Endothelial cell of umbilical vein (primary cell): ENCODE results near the gene PCGF1. TPM values are rescaled to one million over a fixed set of nuclear protein-coding genes. Genes with fewer than 3 reads are reported as not detected.

Experiments
- BruUV-seq: library from RNA; stranded (reverse); fragments of 400-500 nt; replicated peaks from 2 replicates; lab custom pipeline; 2021; lab: Mats Ljungman, UMichigan
- CTCF ChIA-PET: fragments of 300-600, 350-600 bp; sonication (Branson Sonifier 250); formaldehyde crosslinking; loops from one replicate; lab custom pipeline; 2021; ENCODE audit warnings: antibody characterized with exemption, inconsistent platforms; lab: Charles Lee
- POLR2A ChIA-PET: fragments of 300-600, 350-600 bp; sonication (Branson Sonifier 250); formaldehyde crosslinking; loops from one replicate; lab custom pipeline; 2021; ENCODE audit warnings: antibody characterized with exemption, inconsistent platforms; lab: Charles Lee
- DNase-seq: peaks from one replicate; pipeline ENCODE4 v3.0.0-alpha.2; 2011; ENCODE audit warnings: low read depth, low spot score
- FAIRE-seq: peaks from 2 replicates; lab custom pipeline; 2011; peaks lifted over from hg19 to GRCh38; lab: Jason Lieb, UNC
- H2AFZ ChIP-seq: 2 replicates; pipeline ENCODE4 v1.6.0; 2012; ENCODE audit warnings: low read depth, low read length, control low read depth, inconsistent platforms
- H3K27ac ChIP-seq: 2 replicates; pipeline ENCODE4 v1.5.1; 2011; ENCODE audit warnings: low read depth, mild to moderate bottlenecking, control low read depth, low read length, moderate library complexity; ENCODE audit not compliant: insufficient read depth
- H3K27me3 ChIP-seq, 2 experiments: 2 replicates each; pipeline versions ENCODE4 v1.6.0 to v1.6.1; 2011; ENCODE audit warnings: low read length in 2 of 2, mixed read lengths in 1 of 2; ENCODE audit not compliant: control insufficient read depth in 2 of 2, insufficient read depth in 2 of 2
- H3K36me3 ChIP-seq, 2 experiments: 2 replicates in 1 of 2; 3 replicates in 1 of 2; pipeline ENCODE4 v1.5.1; 2011; ENCODE audit warnings: low read length in 2 of 2, mild to moderate bottlenecking in 1 of 2, moderate library complexity in 1 of 2; ENCODE audit not compliant: control insufficient read depth in 2 of 2, insufficient read depth in 2 of 2; ENCODE audit errors: extremely low read depth in 1 of 2
- H3K4me1 ChIP-seq: 3 replicates; pipeline ENCODE4 v1.5.1; 2011; ENCODE audit warnings: mild to moderate bottlenecking, low read length; ENCODE audit not compliant: control insufficient read depth, insufficient read depth; ENCODE audit errors: extremely low read depth
- H3K4me2 ChIP-seq: 2 replicates; pipeline ENCODE4 v1.6.1; 2011; ENCODE audit warnings: low read length, control low read depth, mixed read lengths; ENCODE audit not compliant: insufficient read depth
- H3K4me3 ChIP-seq, 3 experiments: fragments of 200-600 bp in 1 of 3; sonication (generic), shearing (Covaris generic) in 1 of 3; replicated peaks in 1 of 3; 2 replicates each; pipeline ENCODE4 v1.5.1; 2011 to 2016; ENCODE audit warnings: control low read depth in 3 of 3, low read length in 3 of 3, mild to moderate bottlenecking in 2 of 3, inconsistent platforms in 1 of 3, low read depth in 1 of 3, moderate library complexity in 1 of 3; ENCODE audit not compliant: insufficient read depth in 1 of 3
- H3K79me2 ChIP-seq: 2 replicates; pipeline ENCODE4 v1.6.0; 2012; ENCODE audit warnings: low read length, inconsistent platforms; ENCODE audit not compliant: control insufficient read depth, insufficient read depth
- H3K9ac ChIP-seq: replicated peaks from 2 replicates; pipeline ENCODE3; 2011; ENCODE audit warnings: low read length, control low read depth; ENCODE audit not compliant: insufficient read depth; ENCODE audit errors: extremely low read depth
- H3K9me1 ChIP-seq: replicated peaks from 3 replicates; pipeline ENCODE4 v1.6.0; 2011; ENCODE audit warnings: mild to moderate bottlenecking, low read length; ENCODE audit not compliant: control insufficient read depth, insufficient read depth; ENCODE audit errors: extremely low read depth
- H3K9me3 ChIP-seq: replicated peaks from 2 replicates; pipeline ENCODE4 v1.5.1; 2012; ENCODE audit warnings: low read length, inconsistent platforms; ENCODE audit not compliant: control insufficient read depth, insufficient read depth
- H4K20me1 ChIP-seq: replicated peaks from 2 replicates; pipeline ENCODE3; 2011; ENCODE audit warnings: mild to moderate bottlenecking, low read length; ENCODE audit not compliant: control insufficient read depth, insufficient read depth; ENCODE audit errors: extremely low read depth
- CTCF ChIP-seq, 2 donors: IDR thresholded peaks; 1 replicate in 1 of 2; 2 replicates in 1 of 2; pipeline ENCODE4 v1.5.1; 2011; ENCODE audit warnings: low read length in 2 of 2, mild to moderate bottlenecking in 2 of 2, moderate library complexity in 2 of 2, control low read depth in 1 of 2, inconsistent platforms in 1 of 2, low read depth in 1 of 2; ENCODE audit not compliant: insufficient read depth in 1 of 2; ENCODE audit errors: extremely low read depth in 1 of 2
- EZH2 ChIP-seq: IDR thresholded peaks from 2 replicates; pipeline ENCODE4 v1.6.1; 2012; ENCODE audit warnings: borderline replicate concordance, low read depth, mild to moderate bottlenecking, moderate library complexity, low read length, inconsistent platforms; ENCODE audit not compliant: severe bottlenecking
- FOS ChIP-seq: IDR thresholded peaks from 2 replicates; pipeline ENCODE4 v1.6.1; 2011; ENCODE audit warnings: mild to moderate bottlenecking, low read length, moderate library complexity, borderline replicate concordance; ENCODE audit not compliant: insufficient read depth
- GATA2 ChIP-seq: IDR thresholded peaks from 2 replicates; pipeline ENCODE4 v1.7.0; 2011; ENCODE audit warnings: low read depth, mild to moderate bottlenecking, moderate library complexity, mixed read lengths, low read length; ENCODE audit not compliant: insufficient read length, insufficient read depth
- JUN ChIP-seq: IDR thresholded peaks from 2 replicates; pipeline ENCODE4 v1.6.1; 2011; ENCODE audit warnings: borderline replicate concordance, low read depth; ENCODE audit not compliant: insufficient read length, insufficient read depth
- MYC ChIP-seq: IDR thresholded peaks from one replicate; pipeline ENCODE4 v1.6.1; 2011; ENCODE audit warnings: mild to moderate bottlenecking, low read depth, low read length
- POLR2A ChIP-seq: IDR thresholded peaks from 2 replicates; pipeline ENCODE4 v1.6.1; 2012; ENCODE audit warnings: low read depth, mild to moderate bottlenecking, control low read depth, low read length
- POLR2AphosphoS5 ChIP-seq: IDR thresholded peaks from 2 replicates; pipeline ENCODE4 v1.6.1; 2012; ENCODE audit warnings: low read depth, mild to moderate bottlenecking, control low read depth, low read length, moderate library complexity; ENCODE audit not compliant: insufficient read depth
- dilution Hi-C: fragments of 300-500 bp; cut with MboI; formaldehyde crosslinking; loops from one replicate; pipeline ENCODE4 v1.15.0; 2019; ENCODE audit warnings: low sequenced_read_pairs; ENCODE audit not compliant: extremely low pct_ligation_motif_present
- intact Hi-C: fragments of 100-400 bp; cut with micrococcal nuclease; formaldehyde crosslinking; loops from one replicate; pipeline ENCODE4 v1.10.0; 2022
- polyA plus RNA-seq, 4 experiments: library from polyadenylated mRNA; depleted of rRNA in 3 of 4; stranded (reverse) in 3 of 4; unstranded in 1 of 4; fragments of >200 nt; gene quantifications; 2 replicates each; pipeline versions ENCODE4 v1.2.1 to v1.2.3, GENCODE V29; 2011 to 2012; ENCODE audit warnings: missing spikeins in 1 of 4
- total RNA-seq: library from RNA; stranded (reverse); gene quantifications from 2 replicates; pipeline ENCODE4 v1.2.3, GENCODE V29; 2021
- TF ChIP-seq, protein P1 (sequence below): IDR thresholded peaks from 2 replicates; pipeline ENCODE4 v1.6.1; 2011; ENCODE audit not compliant: insufficient read depth, insufficient read length

Gene PCGF1
- total and polyA plus RNA-seq, 2 donors (not counting 3 experiments of a cell fraction or from before 2014, with no cell fraction given), result 17.4 to 19.2 TPM

DNA sequence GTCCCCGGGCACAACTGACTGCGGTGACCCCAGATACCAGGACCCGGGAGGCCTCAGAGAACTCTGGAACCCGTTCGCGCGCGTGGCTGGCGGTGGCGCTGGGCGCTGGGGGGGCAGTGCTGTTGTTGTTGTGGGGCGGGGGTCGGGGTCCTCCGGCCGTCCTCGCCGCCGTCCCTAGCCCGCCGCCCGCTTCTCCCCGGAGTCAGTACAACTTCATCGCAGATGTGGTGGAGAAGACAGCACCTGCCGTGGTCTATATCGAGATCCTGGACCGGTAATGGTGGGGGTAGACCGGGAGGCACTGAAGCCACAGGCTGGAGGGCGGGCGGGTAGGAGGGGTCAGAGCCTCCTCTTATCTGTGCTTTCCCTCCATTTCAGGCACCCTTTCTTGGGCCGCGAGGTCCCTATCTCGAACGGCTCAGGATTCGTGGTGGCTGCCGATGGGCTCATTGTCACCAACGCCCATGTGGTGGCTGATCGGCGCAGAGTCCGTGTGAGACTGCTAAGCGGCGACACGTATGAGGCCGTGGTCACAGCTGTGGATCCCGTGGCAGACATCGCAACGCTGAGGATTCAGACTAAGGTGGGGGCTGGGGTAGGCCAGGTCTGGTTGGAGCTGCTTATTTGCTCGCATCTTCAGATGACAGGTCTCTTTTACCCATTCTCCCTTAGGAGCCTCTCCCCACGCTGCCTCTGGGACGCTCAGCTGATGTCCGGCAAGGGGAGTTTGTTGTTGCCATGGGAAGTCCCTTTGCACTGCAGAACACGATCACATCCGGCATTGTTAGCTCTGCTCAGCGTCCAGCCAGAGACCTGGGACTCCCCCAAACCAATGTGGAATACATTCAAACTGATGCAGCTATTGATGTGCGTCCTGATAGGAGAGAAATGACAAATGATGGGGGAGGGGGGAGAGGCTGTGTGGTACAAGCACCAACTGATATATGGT is 23.0 kb upstream of the PCGF1 start:
- DNase-seq (peak; percentile 34), FAIRE-seq (peak; percentile 59)
- Histone ChIP-seq H3K27me3 (no peaks in the 10 kb centered on the region), H3K36me3 (peaks cover 6 to 26% of the 10 kb centered on the region in 2 experiments), H3K9me3 (no peaks in the 10 kb centered on the region), H3K4me1 (peaks cover 20% of the 10 kb centered on the region), H3K4me2 (peak overlapping the region; percentile 67), H3K27ac (peak overlapping the region; percentile 25), H3K4me3 (peak overlapping the region; percentile 77 to 90 (median 81)), H2AFZ (peak overlapping the region; percentile 37), H3K79me2 (peaks cover 19% of the 10 kb centered on the region), H3K9ac (peak overlapping the region; percentile 78), H4K20me1 (no peaks in the 10 kb centered on the region), H3K9me1 (no peaks in the 10 kb centered on the region)
- dilution Hi-C loops, result no loop called here
- CTCF ChIA-PET, result interaction anchor here (1.3 to 5.2 kb wide), 8 partner anchors 23 to 195 kb away, joined by 3 to 82 read pairs (median 6); partner anchors contain the start of genes CCDC142, LBX2, PCGF1 and TTC31
- no peak for TF ChIP-seq GATA2
- TF ChIP-seq POLR2A, result no peak
- TF ChIP-seq, protein P1, sequence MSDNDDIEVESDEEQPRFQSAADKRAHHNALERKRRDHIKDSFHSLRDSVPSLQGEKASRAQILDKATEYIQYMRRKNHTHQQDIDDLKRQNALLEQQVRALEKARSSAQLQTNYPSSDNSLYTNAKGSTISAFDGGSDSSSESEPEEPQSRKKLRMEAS, result no peak
- no peak for TF ChIP-seq MYC
- TF ChIP-seq POLR2AphosphoS5, result no peak
- no peak for TF ChIP-seq JUN
- no peak for TF ChIP-seq CTCF (IDR thresholded peaks at IDR 0.05; ENCODE audit: extremely low read depth in 1 of 2, insufficient read depth in 1 of 2, low read depth in 1 of 2, low read length in 2 of 2)
- TF ChIP-seq EZH2, result no peak
- TF ChIP-seq FOS, result no peak
- BruUV-seq, result no TSS peak
- intact Hi-C loops, result loop anchor here (5.0 kb wide), 2 partner anchors 33 to 198 kb away; partner anchors contain the start of gene LBX2
- POLR2A ChIA-PET, result interaction anchor here (1.0 kb wide), 1 partner anchor 72 kb away, joined by 3 read pairs; the partner anchor contains the start of gene WBP1
